HG02973 (cell line): Measurements from ENCODE around the gene NFYC.

Source experiments
- ATAC-seq: cut with Tn5 transposase; IDR thresholded peaks from one replicate; pipeline ENCODE4 v1.9.1; 2021; ENCODE audit warnings: moderate library complexity; ENCODE audit not compliant: unreplicated experiment

NFYC gene

GRCh38 chr1:40691538-40692428 lies at the start of gene NFYC:
Gene NFYC, plus strand, starts transcription at chr1:40691704. Its CDS starts 47,140 bp downstream, at chr1:40738844.
- peak; percentile 58 for ATAC-seq

- no peak for ATAC-seq
Measured at GRCh38 chr1:40645118-40645680, 46.3 kb upstream of the NFYC start.

- no peak for ATAC-seq
Measured at GRCh38 chr1:40646315-40646714, 45.2 kb upstream of the NFYC start.

GRCh38 chr1:40648200-40648599 lies 43.3 kb upstream of the NFYC start:
- ATAC-seq = no peak

GRCh38 chr1:40648928-40649591 lies 42.4 kb upstream of the NFYC start:
- ATAC-seq = no peak

GRCh38 chr1:40649592-40649930 lies 41.9 kb upstream of the NFYC start:
- ATAC-seq = no peak

- ATAC-seq = no peak
Measured at GRCh38 chr1:40650075-40650474, 41.4 kb upstream of the NFYC start.

GRCh38 chr1:40651138-40651857 lies 40.2 kb upstream of the NFYC start:
- no peak for ATAC-seq

GRCh38 chr1:40652468-40652867 lies 39.0 kb upstream of the NFYC start:
- no peak for ATAC-seq

- no peak for ATAC-seq
Measured at GRCh38 chr1:40652979-40653378, 38.5 kb upstream of the NFYC start.

- ATAC-seq = no peak
Measured at GRCh38 chr1:40653851-40654537, 37.5 kb upstream of the NFYC start.

GRCh38 chr1:40657046-40657445 lies 34.5 kb upstream of the NFYC start:
- no peak for ATAC-seq

- no peak for ATAC-seq
Measured at GRCh38 chr1:40658751-40659648, 32.5 kb upstream of the NFYC start.

GRCh38 chr1:40659649-40659947 lies 31.9 kb upstream of the NFYC start:
- no peak for ATAC-seq

GRCh38 chr1:40661678-40662077 lies 29.8 kb upstream of the NFYC start:
- no peak for ATAC-seq

- no peak for ATAC-seq
Measured at GRCh38 chr1:40662151-40662550, 29.4 kb upstream of the NFYC start.

GRCh38 chr1:40662864-40663263 lies 28.6 kb upstream of the NFYC start:
- no peak for ATAC-seq

GRCh38 chr1:40663324-40664166 lies 28.0 kb upstream of the NFYC start:
- no peak for ATAC-seq

GRCh38 chr1:40664167-40664537 lies 27.4 kb upstream of the NFYC start:
- no peak for ATAC-seq
